Left ventricle myocardium inferior (tissue), 1 donor: ENCODE data around the gene CBY2. TPM values are rescaled to one million over a fixed set of nuclear protein-coding genes. Genes with fewer than 3 reads are reported as not detected.

ENCODE experiments used
- DNase-seq: peaks from one replicate; pipeline ENCODE4 v3.0.0-alpha.2; 2020
- H3K27ac ChIP-seq: fragments of 200-600 bp; replicated peaks from 2 replicates; pipeline ENCODE4 v1.8.0; 2021
- H3K27me3 ChIP-seq: fragments of 200-600 bp; 2 replicates; pipeline ENCODE4 v1.8.0; 2021; ENCODE audit warnings: low read depth
- H3K36me3 ChIP-seq: fragments of 200-600 bp; 2 replicates; pipeline ENCODE4 v1.8.0; 2021
- H3K4me1 ChIP-seq: fragments of 200-600 bp; 2 replicates; pipeline ENCODE4 v1.8.0; 2021
- H3K4me3 ChIP-seq: fragments of 200-600 bp; 2 replicates; pipeline ENCODE4 v1.8.0; 2021; ENCODE audit warnings: mild to moderate bottlenecking, moderate library complexity
- H3K9me3 ChIP-seq: fragments of 200-600 bp; replicated peaks from 2 replicates; pipeline ENCODE4 v1.8.0; 2021
- CTCF ChIP-seq: fragments of 200-600 bp; IDR thresholded peaks from 2 replicates; pipeline ENCODE4 v1.8.0; 2021; ENCODE audit warnings: antibody characterized with exemption, mild to moderate bottlenecking, borderline replicate concordance
- intact Hi-C: fragments of 100-400 bp; cut with micrococcal nuclease; formaldehyde crosslinking; loops from one replicate; pipeline ENCODE4 v1.11.0; 2022
- total RNA-seq: library from RNA; stranded (reverse); fragmentation: NEBNext Ultra II Directional; extraction: Animal tissue kit (Norgen Biotek cat#: 25700); gene quantifications from one replicate; pipeline ENCODE4 v1.2.1, GENCODE V29; 2021
- donor health status: DM: no; HTN: yes; CAD: no; lungs with severe emphysema.

The CBY2 gene
- total RNA-seq, 1 donor from 2014 or later, result not detected

GRCh38 chr13:45713721-45714120 lies 11.6 kb downstream of the CBY2 start:
- intact Hi-C loops, result no loop called here
- H3K27me3 ChIP-seq, result no peaks in the 10 kb centered on the region
- DNase-seq, result no peak
- no peaks in the 10 kb centered on the region for H3K36me3 ChIP-seq
- peaks cover 7% of the 10 kb centered on the region for H3K9me3 ChIP-seq
- no peak overlapping the region for H3K27ac ChIP-seq
- no peaks in the 10 kb centered on the region for H3K4me1 ChIP-seq
- H3K4me3 ChIP-seq, result no peak overlapping the region
- TF ChIP-seq CTCF, result no peak

- Histone ChIP-seq H3K4me1 (no peaks in the 10 kb centered on the region), H3K9me3 (peaks cover 7% of the 10 kb centered on the region), H3K4me3 (no peak overlapping the region), H3K27ac (no peak overlapping the region), H3K36me3 (no peaks in the 10 kb centered on the region), H3K27me3 (no peaks in the 10 kb centered on the region)
- TF ChIP-seq CTCF, result no peak
- DNase-seq, result no peak
- intact Hi-C loops, result no loop called here
These were observed 12.1 kb downstream of the CBY2 start for GRCh38 chr13:45714170-45714569.

GRCh38 chr13:45715351-45715750 lies 13.2 kb downstream of the CBY2 start:
- DNase-seq, result no peak
- Histone ChIP-seq H3K36me3 (no peaks in the 10 kb centered on the region), H3K4me3 (no peak overlapping the region), H3K27ac (no peak overlapping the region), H3K27me3 (no peaks in the 10 kb centered on the region), H3K9me3 (peaks cover 7% of the 10 kb centered on the region), H3K4me1 (no peaks in the 10 kb centered on the region)
- intact Hi-C loops, result no loop called here
- no peak for TF ChIP-seq CTCF

GRCh38 chr13:45717349-45717748 lies 15.2 kb downstream of the CBY2 start:
- no peak for DNase-seq
- Histone ChIP-seq H3K27ac (no peak overlapping the region), H3K4me1 (no peaks in the 10 kb centered on the region), H3K36me3 (no peaks in the 10 kb centered on the region), H3K4me3 (no peak overlapping the region), H3K9me3 (peaks cover 7% of the 10 kb centered on the region), H3K27me3 (no peaks in the 10 kb centered on the region)
- no peak for TF ChIP-seq CTCF
- intact Hi-C loops, result no loop called here

- Histone ChIP-seq H3K27ac (no peak overlapping the region), H3K36me3 (no peaks in the 10 kb centered on the region), H3K4me3 (no peak overlapping the region), H3K4me1 (no peaks in the 10 kb centered on the region), H3K9me3 (peaks cover under 1% of the 10 kb centered on the region), H3K27me3 (no peaks in the 10 kb centered on the region)
- DNase-seq, result no peak
- intact Hi-C loops, result no loop called here
- peak; percentile 21 for TF ChIP-seq CTCF
These were observed 15.9 kb downstream of the CBY2 start for GRCh38 chr13:45718063-45718462.

GRCh38 chr13:45718992-45719391 lies 16.9 kb downstream of the CBY2 start:
- Histone ChIP-seq H3K36me3 (no peaks in the 10 kb centered on the region), H3K4me1 (no peaks in the 10 kb centered on the region), H3K4me3 (no peak overlapping the region), H3K9me3 (no peaks in the 10 kb centered on the region), H3K27me3 (no peaks in the 10 kb centered on the region), H3K27ac (no peak overlapping the region)
- intact Hi-C loops, result no loop called here
- DNase-seq, result no peak
- TF ChIP-seq CTCF, result no peak
